GM21723 (cell line): ENCODE data around the gene FOXI2.

ENCODE experiments used
- ATAC-seq: cut with Tn5 transposase; IDR thresholded peaks from one replicate; pipeline ENCODE4 v1.9.1; 2021; ENCODE audit warnings: mild to moderate bottlenecking, moderate library complexity; ENCODE audit not compliant: unreplicated experiment

Gene FOXI2

GRCh38 chr10:127740596-127740995 is 3.6 kb downstream of the FOXI2 start:
- ATAC-seq: no peak

- no peak for ATAC-seq
Measured at GRCh38 chr10:127743205-127743604, 6.2 kb downstream of the FOXI2 start.

GRCh38 chr10:127744956-127745355 is 8.0 kb downstream of the FOXI2 start:
- no peak for ATAC-seq

GRCh38 chr10:127745861-127746260 is 8.9 kb downstream of the FOXI2 start:
- no peak for ATAC-seq

- ATAC-seq: no peak
Measured at GRCh38 chr10:127755753-127756152, 18.8 kb downstream of the FOXI2 start.

GRCh38 chr10:127756264-127756663 is 19.3 kb downstream of the FOXI2 start:
- no peak for ATAC-seq

GRCh38 chr10:127757033-127757432 is 20.0 kb downstream of the FOXI2 start:
- no peak for ATAC-seq

GRCh38 chr10:127759276-127759675 is 22.3 kb downstream of the FOXI2 start:
- no peak for ATAC-seq

- no peak for ATAC-seq
Measured at GRCh38 chr10:127762925-127763324, 25.9 kb downstream of the FOXI2 start.

- ATAC-seq: no peak
Measured at GRCh38 chr10:127774766-127775559, 38.0 kb downstream of the FOXI2 start.

- ATAC-seq: no peak
Measured at GRCh38 chr10:127776816-127777215, 39.8 kb downstream of the FOXI2 start.

- ATAC-seq: no peak
Measured at GRCh38 chr10:127781412-127781811, 44.4 kb downstream of the FOXI2 start.

- ATAC-seq: no peak
Measured at GRCh38 chr10:127787873-127788272, 50.9 kb downstream of the FOXI2 start.

GRCh38 chr10:127790066-127790624 is 53.2 kb downstream of the FOXI2 start:
- no peak for ATAC-seq
